ENCODE measurements around the gene RAB1B.

Gene RAB1B

DNA sequence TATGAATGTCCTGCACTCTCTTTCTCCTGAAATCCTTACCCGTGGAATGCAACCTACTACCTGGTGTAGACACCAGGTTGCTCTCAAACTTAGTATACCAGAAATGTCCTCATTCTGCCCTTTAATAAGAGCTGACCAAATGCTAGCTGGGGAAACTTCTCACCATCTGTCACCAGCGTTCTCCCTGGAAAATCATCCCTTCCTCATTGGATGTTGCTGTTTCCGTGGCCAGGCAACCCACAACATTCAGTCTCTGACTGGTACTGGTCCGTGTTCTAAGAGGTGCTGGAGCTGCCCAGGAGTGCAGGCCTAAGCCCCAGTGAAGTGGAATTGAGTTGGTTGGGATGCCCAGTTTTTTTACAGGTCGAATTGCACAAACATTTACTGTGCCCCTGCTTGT, 40.7 kb upstream of the RAB1B start:
- H3K9ac ChIP-seq (ENCODE audit: low read depth, low read length): no peak overlapping the region
- no peaks in the 10 kb centered on the region for H3K4me1 ChIP-seq (ENCODE audit: insufficient read depth, low read length)
- WGBS: 93% methylated on average over 5 of the region's 5 CpGs
- H3K36me3 ChIP-seq (ENCODE audit: insufficient read depth, low read length): peaks cover 14% of the 10 kb centered on the region; the same call in 1 of the 2 replicates
- H3K9me3 ChIP-seq (ENCODE audit: insufficient read depth, low read depth, low read length): no peaks in the 10 kb centered on the region
- no peak overlapping the region for H3K27ac ChIP-seq (ENCODE audit: low read depth, low read length)
- no peaks in the 10 kb centered on the region for H3K27me3 ChIP-seq (ENCODE audit: insufficient read depth, low read length)
- H3K4me3 ChIP-seq (ENCODE audit: low read length): no peak overlapping the region

DNA sequence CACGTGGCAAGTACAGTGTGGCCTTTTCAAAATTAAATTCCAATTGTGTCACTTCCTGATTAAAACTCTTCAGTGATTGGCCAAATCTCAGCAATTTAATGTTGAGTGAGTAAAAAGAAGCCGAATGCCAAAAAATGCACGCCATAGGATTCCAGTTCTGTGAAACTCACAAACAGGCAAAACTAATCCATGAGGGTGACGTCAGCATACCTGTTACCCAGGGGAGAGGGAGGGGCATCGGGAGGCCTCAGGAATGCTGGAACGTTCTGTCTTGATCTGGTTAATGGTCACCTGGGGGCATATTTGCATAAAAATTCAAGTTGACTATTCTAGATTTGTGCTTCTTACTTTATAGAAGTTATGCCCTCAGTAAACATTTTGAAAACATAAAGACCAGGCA, 39.9 kb upstream of the RAB1B start:
- Histone ChIP-seq H3K36me3 (ENCODE audit: insufficient read depth, low read length) (peaks cover 15% of the 10 kb centered on the region; the same call in 1 of the 2 replicates), H3K27me3 (ENCODE audit: insufficient read depth, low read length) (no peaks in the 10 kb centered on the region)
- 71% methylated on average over 6 of the region's 6 CpGs for WGBS

DNA sequence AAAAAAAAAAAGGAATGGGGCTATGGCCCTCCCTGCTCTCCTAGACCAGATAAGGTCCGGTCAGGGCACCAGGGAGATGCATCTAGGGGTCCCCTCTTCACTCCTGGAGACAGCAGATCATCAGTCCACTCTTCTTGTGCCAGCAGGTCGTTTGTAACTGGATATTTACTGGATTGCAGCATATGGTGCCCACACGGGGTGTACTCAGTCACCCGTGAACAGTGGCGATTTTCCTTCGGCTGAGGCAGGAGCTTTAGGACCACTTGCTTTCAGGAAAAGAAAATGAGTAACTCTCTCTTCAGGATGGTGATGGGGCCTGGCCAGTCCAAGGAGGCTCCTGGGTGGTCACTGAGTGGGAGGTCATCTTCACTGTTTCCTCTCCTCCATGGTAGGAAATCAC, 38.3 kb upstream of the RAB1B start:
- H3K4me1 ChIP-seq (ENCODE audit: insufficient read depth, low read length): no peaks in the 10 kb centered on the region
- peaks cover 17% of the 10 kb centered on the region; the same call in 1 of the 2 replicates for H3K36me3 ChIP-seq (ENCODE audit: insufficient read depth, low read length)
- no peak overlapping the region for H3K4me3 ChIP-seq (ENCODE audit: low read length)
- WGBS: 94% methylated on average over 6 of the region's 6 CpGs
- no peaks in the 10 kb centered on the region for H3K9me3 ChIP-seq (ENCODE audit: insufficient read depth, low read depth, low read length)
- no peaks in the 10 kb centered on the region for H3K27me3 ChIP-seq (ENCODE audit: insufficient read depth, low read length)
- H3K27ac ChIP-seq (ENCODE audit: low read depth, low read length): no peak overlapping the region
- H3K9ac ChIP-seq (ENCODE audit: low read depth, low read length): no peak overlapping the region

More for the DNA sequence above, 39.9 kb upstream of the RAB1B start:
- H3K4me1 ChIP-seq (ENCODE audit: insufficient read depth, low read length): no peaks in the 10 kb centered on the region
- H3K9ac ChIP-seq (ENCODE audit: low read depth, low read length): no peak overlapping the region
- H3K9me3 ChIP-seq (ENCODE audit: insufficient read depth, low read depth, low read length): no peaks in the 10 kb centered on the region
- H3K27ac ChIP-seq (ENCODE audit: low read depth, low read length): no peak overlapping the region
- H3K4me3 ChIP-seq (ENCODE audit: low read length): no peak overlapping the region

- Histone ChIP-seq H3K9me3 (ENCODE audit: insufficient read depth, low read depth, low read length) (no peaks in the 10 kb centered on the region), H3K36me3 (ENCODE audit: insufficient read depth, low read length) (peaks cover 22% of the 10 kb centered on the region), H3K27me3 (ENCODE audit: insufficient read depth, low read length) (no peaks in the 10 kb centered on the region), H3K27ac (ENCODE audit: low read depth, low read length) (no peak overlapping the region), H3K4me1 (ENCODE audit: insufficient read depth, low read length) (no peaks in the 10 kb centered on the region), H3K9ac (ENCODE audit: low read depth, low read length) (no peak overlapping the region), H3K4me3 (ENCODE audit: low read length) (no peak overlapping the region)
- WGBS: 95% methylated on average over 14 of the region's 14 CpGs
Measured at GRCh38 chr11:66230978-66231377, 37.5 kb upstream of the RAB1B start.

DNA sequence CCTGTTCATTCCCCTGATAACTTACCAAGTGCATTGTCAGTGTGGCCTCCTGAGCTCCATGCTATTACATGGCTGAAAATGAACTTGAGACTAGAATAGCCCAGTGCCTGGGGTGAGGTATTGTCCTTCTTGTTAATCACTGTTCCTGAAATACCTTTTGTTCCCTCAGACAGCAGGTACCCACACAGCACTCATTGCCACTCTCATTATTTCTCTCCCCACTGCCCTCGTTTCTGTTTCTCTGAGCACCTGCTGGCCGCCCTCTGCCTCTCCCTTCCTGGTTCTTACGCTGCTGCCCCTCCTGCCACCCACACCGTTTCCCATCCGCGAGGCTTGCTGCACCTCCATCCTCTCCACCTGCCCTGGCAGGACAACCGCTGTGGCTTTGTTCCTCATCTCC, 36.9 kb upstream of the RAB1B start:
- no peaks in the 10 kb centered on the region for H3K27me3 ChIP-seq (ENCODE audit: insufficient read depth, low read length)
- H3K4me1 ChIP-seq (ENCODE audit: insufficient read depth, low read length): no peaks in the 10 kb centered on the region
- H3K4me3 ChIP-seq (ENCODE audit: low read length): no peak overlapping the region
- H3K9ac ChIP-seq (ENCODE audit: low read depth, low read length): no peak overlapping the region; the same call in 1 of the 2 replicates
- peaks cover 28% of the 10 kb centered on the region for H3K36me3 ChIP-seq (ENCODE audit: insufficient read depth, low read length)
- 86% methylated on average over 7 of the region's 7 CpGs for WGBS
- no peak overlapping the region for H3K27ac ChIP-seq (ENCODE audit: low read depth, low read length)
- H3K9me3 ChIP-seq (ENCODE audit: insufficient read depth, low read depth, low read length): no peaks in the 10 kb centered on the region

- WGBS: 95% methylated on average over 11 of the region's 11 CpGs
- H3K4me1 ChIP-seq (ENCODE audit: insufficient read depth, low read length): no peaks in the 10 kb centered on the region
- peaks cover 28% of the 10 kb centered on the region for H3K36me3 ChIP-seq (ENCODE audit: insufficient read depth, low read length)
- no peaks in the 10 kb centered on the region for H3K9me3 ChIP-seq (ENCODE audit: insufficient read depth, low read depth, low read length)
- no peak overlapping the region for H3K9ac ChIP-seq (ENCODE audit: low read depth, low read length)
- H3K27me3 ChIP-seq (ENCODE audit: insufficient read depth, low read length): no peaks in the 10 kb centered on the region
- H3K27ac ChIP-seq (ENCODE audit: low read depth, low read length): no peak overlapping the region
- no peak overlapping the region for H3K4me3 ChIP-seq (ENCODE audit: low read length)
Measured at GRCh38 chr11:66232769-66233168, 35.7 kb upstream of the RAB1B start.

GRCh38 chr11:66233301-66233700, 35.1 kb upstream of the RAB1B start:
- H3K4me3 ChIP-seq (ENCODE audit: low read length): no peak overlapping the region
- no peaks in the 10 kb centered on the region for H3K27me3 ChIP-seq (ENCODE audit: insufficient read depth, low read length)
- H3K9ac ChIP-seq (ENCODE audit: low read depth, low read length): no peak overlapping the region
- peaks cover 28% of the 10 kb centered on the region for H3K36me3 ChIP-seq (ENCODE audit: insufficient read depth, low read length)
- no peaks in the 10 kb centered on the region for H3K4me1 ChIP-seq (ENCODE audit: insufficient read depth, low read length)
- H3K9me3 ChIP-seq (ENCODE audit: insufficient read depth, low read depth, low read length): no peaks in the 10 kb centered on the region
- no peak overlapping the region for H3K27ac ChIP-seq (ENCODE audit: low read depth, low read length)
- 93% methylated on average over 5 of the region's 5 CpGs for WGBS

DNA sequence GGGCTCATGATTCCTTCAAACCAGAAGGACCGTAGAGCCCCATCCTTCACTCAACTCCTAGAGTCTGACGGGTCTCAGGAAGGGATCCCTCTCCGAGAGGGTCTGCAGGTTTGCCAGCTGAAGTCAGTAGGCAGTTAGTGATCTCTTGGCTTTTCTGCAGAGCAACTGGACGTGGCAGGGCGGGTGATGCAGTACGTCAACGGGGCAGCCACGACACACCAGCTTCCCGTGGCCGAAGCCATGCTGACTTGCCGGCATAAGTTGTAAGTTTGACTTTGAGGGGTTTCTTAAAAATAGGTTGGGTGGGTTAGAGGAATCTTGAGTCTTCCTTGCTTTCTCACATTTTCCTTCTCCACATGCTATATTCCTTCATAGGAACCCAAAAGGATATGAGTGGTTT, 33.3 kb upstream of the RAB1B start:
- WGBS: 95% methylated on average over 11 of the region's 11 CpGs

DNA sequence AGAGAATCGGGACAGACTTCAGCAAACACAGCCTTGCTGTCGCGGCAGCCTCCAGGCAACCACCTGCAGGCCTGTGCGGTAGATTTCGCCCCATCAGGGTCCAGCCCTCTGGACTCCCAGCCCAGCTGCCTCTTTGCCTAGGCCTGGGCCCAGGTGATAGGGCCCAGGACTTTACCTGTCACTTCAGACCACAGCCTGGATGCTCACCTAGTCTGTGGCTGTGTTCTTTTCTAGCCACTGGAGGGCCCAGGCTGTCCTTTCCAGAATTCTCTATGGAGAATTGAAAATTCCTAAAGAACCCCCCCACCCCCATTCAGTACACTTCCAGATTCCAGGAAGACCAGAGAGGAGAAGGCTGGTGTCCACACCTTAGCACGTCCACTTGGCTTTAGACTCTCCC, 30.6 kb upstream of the RAB1B start:
- WGBS: 95% methylated on average over 6 of the region's 6 CpGs
- Histone ChIP-seq H3K27me3 (ENCODE audit: insufficient read depth, low read length) (no peaks in the 10 kb centered on the region), H3K4me1 (ENCODE audit: insufficient read depth, low read length) (no peaks in the 10 kb centered on the region), H3K9me3 (ENCODE audit: insufficient read depth, low read depth, low read length) (no peaks in the 10 kb centered on the region), H3K36me3 (ENCODE audit: insufficient read depth, low read length) (peaks cover 43% of the 10 kb centered on the region), H3K9ac (ENCODE audit: low read depth, low read length) (no peak overlapping the region), H3K4me3 (ENCODE audit: low read length) (no peak overlapping the region), H3K27ac (ENCODE audit: low read depth, low read length) (no peak overlapping the region)

More for the DNA sequence above, 33.3 kb upstream of the RAB1B start:
- H3K4me1 ChIP-seq (ENCODE audit: insufficient read depth, low read length): no peaks in the 10 kb centered on the region
- no peak overlapping the region for H3K27ac ChIP-seq (ENCODE audit: low read depth, low read length)
- H3K36me3 ChIP-seq (ENCODE audit: insufficient read depth, low read length): peaks cover 36% of the 10 kb centered on the region
- H3K9ac ChIP-seq (ENCODE audit: low read depth, low read length): no peak overlapping the region
- no peaks in the 10 kb centered on the region for H3K9me3 ChIP-seq (ENCODE audit: insufficient read depth, low read depth, low read length)
- H3K27me3 ChIP-seq (ENCODE audit: insufficient read depth, low read length): no peaks in the 10 kb centered on the region
- no peak overlapping the region for H3K4me3 ChIP-seq (ENCODE audit: low read length)

- H3K9me3 ChIP-seq (ENCODE audit: insufficient read depth, low read depth, low read length): no peaks in the 10 kb centered on the region
- H3K4me3 ChIP-seq (ENCODE audit: low read length): no peak overlapping the region
- H3K4me1 ChIP-seq (ENCODE audit: insufficient read depth, low read length): no peaks in the 10 kb centered on the region
- no peak overlapping the region for H3K9ac ChIP-seq (ENCODE audit: low read depth, low read length)
- peaks cover 38% of the 10 kb centered on the region for H3K36me3 ChIP-seq (ENCODE audit: insufficient read depth, low read length)
- WGBS: 92% methylated on average over 17 of the region's 17 CpGs
- H3K27ac ChIP-seq (ENCODE audit: low read depth, low read length): no peak overlapping the region
- no peaks in the 10 kb centered on the region for H3K27me3 ChIP-seq (ENCODE audit: insufficient read depth, low read length)
Measured at GRCh38 chr11:66238786-66239413, 29.5 kb upstream of the RAB1B start.

DNA sequence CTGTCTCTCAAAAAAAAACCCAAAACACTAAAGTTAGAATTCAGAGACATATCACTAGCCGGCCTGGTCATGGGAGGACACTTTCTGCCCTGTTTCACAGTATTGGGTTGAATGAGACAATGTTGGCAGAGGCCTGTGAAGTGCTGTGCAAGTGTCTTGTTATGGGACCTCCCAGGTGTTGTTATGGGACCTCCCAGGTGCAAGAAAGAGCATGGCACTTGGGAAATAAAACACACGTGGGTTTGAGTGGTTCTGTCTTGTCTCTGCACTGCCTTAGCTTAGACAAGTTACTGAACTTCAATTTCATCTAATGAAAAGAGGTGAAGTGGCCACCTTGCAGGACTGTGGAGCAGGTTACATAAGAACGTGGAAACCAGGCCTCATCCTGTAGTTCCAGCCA, 28.9 kb upstream of the RAB1B start:
- no peak overlapping the region for H3K9ac ChIP-seq (ENCODE audit: low read depth, low read length)
- 90% methylated on average over 3 of the region's 3 CpGs for WGBS
- no peaks in the 10 kb centered on the region for H3K4me1 ChIP-seq (ENCODE audit: insufficient read depth, low read length)
- H3K4me3 ChIP-seq (ENCODE audit: low read length): no peak overlapping the region
- H3K9me3 ChIP-seq (ENCODE audit: insufficient read depth, low read depth, low read length): no peaks in the 10 kb centered on the region
- H3K27me3 ChIP-seq (ENCODE audit: insufficient read depth, low read length): no peaks in the 10 kb centered on the region
- H3K27ac ChIP-seq (ENCODE audit: low read depth, low read length): no peak overlapping the region
- H3K36me3 ChIP-seq (ENCODE audit: insufficient read depth, low read length): peaks cover 32% of the 10 kb centered on the region

Measured in HUES64 (cell line).